ENCODE results near the gene C10orf105. TPM values are rescaled to one million over a fixed set of nuclear protein-coding genes. Genes with fewer than 3 reads are reported as not detected.

The C10orf105 gene
- polyA plus RNA-seq, 1 of the 3 experiments (the other 2 are of a cell fraction), result not detected

DNA sequence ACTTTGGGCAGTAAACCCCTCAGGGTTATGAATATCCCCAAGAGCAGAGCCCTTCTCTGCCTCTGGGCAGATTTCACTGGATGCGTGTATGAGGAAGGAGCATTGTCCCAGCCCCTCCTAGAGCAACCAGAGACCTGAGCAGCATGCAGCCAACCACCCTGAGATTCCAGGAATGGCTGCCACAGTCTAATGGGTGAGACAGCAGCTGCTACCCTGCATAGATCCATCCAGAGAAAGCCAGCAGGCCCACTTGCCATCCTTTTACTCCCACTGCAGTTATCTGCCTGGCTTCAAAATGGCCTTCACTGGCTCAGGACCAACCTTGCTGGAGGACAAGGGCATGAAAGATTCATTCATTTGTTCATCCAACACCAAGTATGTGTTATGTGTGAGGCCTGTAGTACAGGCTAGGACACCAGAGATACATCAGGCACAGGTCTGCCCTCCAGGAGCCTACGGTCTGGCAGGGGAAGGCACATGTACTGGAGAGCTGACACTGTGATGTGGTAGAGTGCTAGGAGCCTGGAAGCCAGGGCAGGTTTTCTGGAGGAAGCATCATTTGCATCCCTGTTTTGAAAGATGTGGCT, 26.2 kb upstream of the C10orf105 start:
- 74% methylated on average over 2 of the region's 2 CpGs for WGBS (ENCODE audit: low lambda C conversion rate)

More for the DNA sequence above, 26.2 kb upstream of the C10orf105 start:
- H4K20me1 ChIP-seq (ENCODE audit: insufficient read depth), result no peaks in the 10 kb centered on the region
- no peaks in the 10 kb centered on the region for H3F3A ChIP-seq (replicated peaks; ENCODE audit: insufficient read depth)
- H3K9me3 ChIP-seq, result no peaks in the 10 kb centered on the region
- H3K79me2 ChIP-seq (ENCODE audit: insufficient read depth), result no peaks in the 10 kb centered on the region
- H3K4me1 ChIP-seq (ENCODE audit: control insufficient read depth in 1 of 2, insufficient read depth in 2 of 2, low read depth in 1 of 2, low read length in 1 of 2), result peaks cover 0 to 20% of the 10 kb centered on the region in 2 experiments; a peak in 1 of 4 replicates
- ChIA-PET POLR2A (no interaction called here), CTCF (interaction anchor here (0.6 to 1.7 kb wide), 7 partner anchors 9 to 1998 kb away, joined by 3 to 8 read pairs (median 3); partner anchors contain the start of gene VSIR)
- TF ChIP-seq RXRA (IDR thresholded peaks at IDR 0.05; ENCODE audit: borderline replicate concordance, low read depth) (no peak), FOSL2 (IDR thresholded peaks at IDR 0.05; ENCODE audit: borderline replicate concordance, low read depth) (no peak), RFX5 (IDR thresholded peaks at IDR 0.05; ENCODE audit: low read length) (no peak), NRF1 (IDR thresholded peaks at IDR 0.05; ENCODE audit: low read depth, low read length) (no peak), GATA2 (CRISPR knock-in tag; IDR thresholded peaks at IDR 0.05) (no peak), MEF2A (IDR thresholded peaks at IDR 0.05; ENCODE audit: borderline replicate concordance, low read depth) (no peak), FOXM1 (IDR thresholded peaks at IDR 0.05; ENCODE audit: low read depth) (no peak), POLR2AphosphoS5 (IDR thresholded peaks at IDR 0.05; ENCODE audit: low read depth, low read length) (no peak), JUND (IDR thresholded peaks at IDR 0.05) (no peak), ELF1 (IDR thresholded peaks at IDR 0.05) (no peak)
- TF ChIP-seq, protein P1, sequence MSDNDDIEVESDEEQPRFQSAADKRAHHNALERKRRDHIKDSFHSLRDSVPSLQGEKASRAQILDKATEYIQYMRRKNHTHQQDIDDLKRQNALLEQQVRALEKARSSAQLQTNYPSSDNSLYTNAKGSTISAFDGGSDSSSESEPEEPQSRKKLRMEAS (IDR thresholded peaks at IDR 0.05; ENCODE audit: low read depth), result no peak
- TF ChIP-seq, protein P2, sequence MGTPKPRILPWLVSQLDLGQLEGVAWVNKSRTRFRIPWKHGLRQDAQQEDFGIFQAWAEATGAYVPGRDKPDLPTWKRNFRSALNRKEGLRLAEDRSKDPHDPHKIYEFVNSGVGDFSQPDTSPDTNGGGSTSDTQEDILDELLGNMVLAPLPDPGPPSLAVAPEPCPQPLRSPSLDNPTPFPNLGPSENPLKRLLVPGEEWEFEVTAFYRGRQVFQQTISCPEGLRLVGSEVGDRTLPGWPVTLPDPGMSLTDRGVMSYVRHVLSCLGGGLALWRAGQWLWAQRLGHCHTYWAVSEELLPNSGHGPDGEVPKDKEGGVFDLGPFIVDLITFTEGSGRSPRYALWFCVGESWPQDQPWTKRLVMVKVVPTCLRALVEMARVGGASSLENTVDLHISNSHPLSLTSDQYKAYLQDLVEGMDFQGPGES (IDR thresholded peaks at IDR 0.05; ENCODE audit: low read depth, low read length), result no peak
- TF ChIP-seq, protein P3, sequence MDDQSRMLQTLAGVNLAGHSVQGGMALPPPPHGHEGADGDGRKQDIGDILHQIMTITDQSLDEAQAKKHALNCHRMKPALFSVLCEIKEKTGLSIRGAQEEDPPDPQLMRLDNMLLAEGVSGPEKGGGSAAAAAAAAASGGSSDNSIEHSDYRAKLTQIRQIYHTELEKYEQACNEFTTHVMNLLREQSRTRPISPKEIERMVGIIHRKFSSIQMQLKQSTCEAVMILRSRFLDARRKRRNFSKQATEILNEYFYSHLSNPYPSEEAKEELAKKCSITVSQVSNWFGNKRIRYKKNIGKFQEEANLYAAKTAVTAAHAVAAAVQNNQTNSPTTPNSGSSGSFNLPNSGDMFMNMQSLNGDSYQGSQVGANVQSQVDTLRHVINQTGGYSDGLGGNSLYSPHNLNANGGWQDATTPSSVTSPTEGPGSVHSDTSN (IDR thresholded peaks at IDR 0.05), result no peak
- TF ChIP-seq, protein P4, sequence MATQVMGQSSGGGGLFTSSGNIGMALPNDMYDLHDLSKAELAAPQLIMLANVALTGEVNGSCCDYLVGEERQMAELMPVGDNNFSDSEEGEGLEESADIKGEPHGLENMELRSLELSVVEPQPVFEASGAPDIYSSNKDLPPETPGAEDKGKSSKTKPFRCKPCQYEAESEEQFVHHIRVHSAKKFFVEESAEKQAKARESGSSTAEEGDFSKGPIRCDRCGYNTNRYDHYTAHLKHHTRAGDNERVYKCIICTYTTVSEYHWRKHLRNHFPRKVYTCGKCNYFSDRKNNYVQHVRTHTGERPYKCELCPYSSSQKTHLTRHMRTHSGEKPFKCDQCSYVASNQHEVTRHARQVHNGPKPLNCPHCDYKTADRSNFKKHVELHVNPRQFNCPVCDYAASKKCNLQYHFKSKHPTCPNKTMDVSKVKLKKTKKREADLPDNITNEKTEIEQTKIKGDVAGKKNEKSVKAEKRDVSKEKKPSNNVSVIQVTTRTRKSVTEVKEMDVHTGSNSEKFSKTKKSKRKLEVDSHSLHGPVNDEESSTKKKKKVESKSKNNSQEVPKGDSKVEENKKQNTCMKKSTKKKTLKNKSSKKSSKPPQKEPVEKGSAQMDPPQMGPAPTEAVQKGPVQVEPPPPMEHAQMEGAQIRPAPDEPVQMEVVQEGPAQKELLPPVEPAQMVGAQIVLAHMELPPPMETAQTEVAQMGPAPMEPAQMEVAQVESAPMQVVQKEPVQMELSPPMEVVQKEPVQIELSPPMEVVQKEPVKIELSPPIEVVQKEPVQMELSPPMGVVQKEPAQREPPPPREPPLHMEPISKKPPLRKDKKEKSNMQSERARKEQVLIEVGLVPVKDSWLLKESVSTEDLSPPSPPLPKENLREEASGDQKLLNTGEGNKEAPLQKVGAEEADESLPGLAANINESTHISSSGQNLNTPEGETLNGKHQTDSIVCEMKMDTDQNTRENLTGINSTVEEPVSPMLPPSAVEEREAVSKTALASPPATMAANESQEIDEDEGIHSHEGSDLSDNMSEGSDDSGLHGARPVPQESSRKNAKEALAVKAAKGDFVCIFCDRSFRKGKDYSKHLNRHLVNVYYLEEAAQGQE (IDR thresholded peaks at IDR 0.05; ENCODE audit: low read depth, low read length), result no peak
- TF ChIP-seq, protein P5, sequence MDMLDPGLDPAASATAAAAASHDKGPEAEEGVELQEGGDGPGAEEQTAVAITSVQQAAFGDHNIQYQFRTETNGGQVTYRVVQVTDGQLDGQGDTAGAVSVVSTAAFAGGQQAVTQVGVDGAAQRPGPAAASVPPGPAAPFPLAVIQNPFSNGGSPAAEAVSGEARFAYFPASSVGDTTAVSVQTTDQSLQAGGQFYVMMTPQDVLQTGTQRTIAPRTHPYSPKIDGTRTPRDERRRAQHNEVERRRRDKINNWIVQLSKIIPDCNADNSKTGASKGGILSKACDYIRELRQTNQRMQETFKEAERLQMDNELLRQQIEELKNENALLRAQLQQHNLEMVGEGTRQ (IDR thresholded peaks at IDR 0.05; ENCODE audit: borderline replicate concordance, low read depth, low read length), result no peak
- no peak overlapping the region for H3K9ac ChIP-seq
- no peaks in the 10 kb centered on the region for H3K36me3 ChIP-seq (replicated peaks in 1 of 2; ENCODE audit: control insufficient read depth in 1 of 2, insufficient read depth in 2 of 2, low read length in 1 of 2)
- H3K4me2 ChIP-seq, result no peak overlapping the region
- no peaks in the 10 kb centered on the region for H3K9me2 ChIP-seq
- H3K4me3 ChIP-seq (ENCODE audit: low read depth in 2 of 2, low read length in 1 of 2), result no peak overlapping the region
- H3K27me3 ChIP-seq (ENCODE audit: insufficient read depth), result no peaks in the 10 kb centered on the region
- H2AFZ ChIP-seq (ENCODE audit: low read depth), result no peak overlapping the region
- H3K27ac ChIP-seq (ENCODE audit: low read depth in 2 of 2, low read length in 1 of 2), result no peak overlapping the region
- DNase-seq, result no peak
